H7 (cell line): Measurements from ENCODE around the gene ANO2. TPM values are rescaled to one million over a fixed set of nuclear protein-coding genes. Genes with fewer than 3 reads are reported as not detected.

Source experiments
- DNase-seq: peaks from one replicate; pipeline ENCODE4 v3.0.0; 2012
- H3K27me3 ChIP-seq: 2 replicates; pipeline ENCODE4 v1.6.0; 2011; ENCODE audit warnings: mild to moderate bottlenecking, low read length; ENCODE audit not compliant: control insufficient read depth, insufficient read depth
- H3K36me3 ChIP-seq: replicated peaks from 2 replicates; pipeline ENCODE4 v1.5.1; 2011; ENCODE audit warnings: low read length; ENCODE audit not compliant: control insufficient read depth, insufficient read depth
- H3K4me3 ChIP-seq: 2 replicates; pipeline ENCODE4 v1.5.1; 2011; ENCODE audit warnings: low read depth, mild to moderate bottlenecking, control low read depth, low read length, moderate library complexity; ENCODE audit not compliant: insufficient read depth
- total RNA-seq: library from RNA; depleted of rRNA; stranded (reverse); fragments of >200 nt; shearing (Covaris generic); gene quantifications from 2 replicates; pipeline ENCODE4 v1.2.3, GENCODE V29; 2014

ANO2 gene
- total RNA-seq, 1 experiment from 2014 or later, result 0.76 TPM

DNA sequence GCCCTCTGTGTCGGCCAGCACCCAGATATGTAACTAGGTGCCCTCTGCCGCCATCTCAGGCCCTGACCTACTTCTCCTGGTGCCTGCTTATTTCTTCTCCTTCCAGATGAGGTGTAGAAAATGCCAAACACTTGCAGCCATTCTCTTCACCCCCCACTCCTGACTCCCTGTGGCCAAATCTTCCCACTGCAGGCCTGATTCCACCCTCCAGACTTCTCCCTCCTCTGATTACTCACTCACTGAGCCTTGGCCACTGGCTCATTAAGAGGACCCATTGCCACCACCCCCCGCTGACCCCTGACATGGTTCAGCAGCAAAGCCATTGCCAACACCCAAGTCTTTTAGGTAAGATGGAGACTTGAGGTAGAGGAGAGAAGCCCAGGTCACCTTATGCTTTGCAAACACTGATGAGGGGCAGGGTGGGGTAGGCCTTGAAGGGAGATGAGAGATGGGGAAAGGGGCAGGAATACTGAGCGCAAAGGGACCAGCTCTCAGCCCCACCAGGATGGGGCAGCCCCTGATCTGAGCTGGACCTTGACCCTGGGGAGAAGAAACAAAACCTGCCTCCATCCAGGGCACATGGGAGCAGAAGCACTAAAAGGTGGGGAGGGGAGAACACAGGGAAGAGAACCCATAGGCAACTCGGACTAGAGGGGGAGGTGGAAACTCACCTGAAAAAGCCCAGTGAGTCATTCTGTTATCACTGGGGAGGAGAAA lies 25.1 kb upstream of the ANO2 start:
- no peak for DNase-seq
- Histone ChIP-seq H3K36me3 (no peaks in the 10 kb centered on the region), H3K27me3 (peaks cover 2% of the 10 kb centered on the region; the same call in 1 of the 2 replicates), H3K4me3 (no peak overlapping the region)

DNA sequence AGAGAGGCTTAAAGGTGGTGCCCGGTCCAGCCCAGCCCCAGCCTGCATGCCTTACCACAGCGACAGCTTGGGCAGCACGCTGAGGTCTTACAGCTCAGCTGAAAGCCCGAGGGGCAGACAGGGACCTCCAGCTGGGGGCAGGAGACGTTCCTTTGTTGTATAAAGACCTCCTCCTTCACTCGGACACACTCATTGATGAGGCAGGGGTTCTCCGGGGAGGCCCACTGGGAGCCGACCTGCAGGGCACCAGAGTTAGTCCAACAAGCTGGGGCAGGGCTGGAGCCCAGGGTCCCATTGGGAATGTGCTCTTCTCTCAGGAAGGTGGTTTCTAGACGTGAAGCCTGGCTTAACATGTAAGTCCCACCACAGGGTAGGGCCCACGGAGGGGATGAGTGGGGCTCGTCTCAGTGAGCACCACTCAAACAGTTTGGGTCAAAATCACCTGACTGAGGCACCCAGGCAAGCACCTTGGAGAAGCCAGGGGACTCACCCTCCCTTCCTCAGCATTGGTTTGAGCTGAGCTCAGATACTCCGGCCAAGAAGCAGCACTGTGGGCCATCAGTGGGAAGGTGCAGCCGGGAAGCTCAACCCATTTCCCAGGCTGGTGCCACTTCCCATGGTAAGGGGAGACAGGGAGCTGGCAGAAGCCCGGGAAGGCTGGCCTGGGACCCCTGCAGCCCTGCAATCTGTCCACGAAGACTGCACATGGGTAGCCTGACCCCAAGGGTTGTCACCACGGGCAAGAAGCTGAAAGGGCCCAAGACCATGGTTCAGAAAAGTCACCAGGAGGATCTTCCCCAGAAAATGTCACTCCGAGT lies 24.3 kb upstream of the ANO2 start:
- Histone ChIP-seq H3K4me3 (no peak overlapping the region), H3K27me3 (peaks cover 2% of the 10 kb centered on the region; the same call in 1 of the 2 replicates), H3K36me3 (no peaks in the 10 kb centered on the region)
- DNase-seq, result peak; percentile 54

- H3K36me3 ChIP-seq, result no peaks in the 10 kb centered on the region
- H3K4me3 ChIP-seq, result no peak overlapping the region
- peaks cover 2% of the 10 kb centered on the region; the same call in 1 of the 2 replicates for H3K27me3 ChIP-seq
- DNase-seq, result no peak
These were observed 22.8 kb upstream of the ANO2 start for GRCh38 chr12:5967645-5968415.

DNA sequence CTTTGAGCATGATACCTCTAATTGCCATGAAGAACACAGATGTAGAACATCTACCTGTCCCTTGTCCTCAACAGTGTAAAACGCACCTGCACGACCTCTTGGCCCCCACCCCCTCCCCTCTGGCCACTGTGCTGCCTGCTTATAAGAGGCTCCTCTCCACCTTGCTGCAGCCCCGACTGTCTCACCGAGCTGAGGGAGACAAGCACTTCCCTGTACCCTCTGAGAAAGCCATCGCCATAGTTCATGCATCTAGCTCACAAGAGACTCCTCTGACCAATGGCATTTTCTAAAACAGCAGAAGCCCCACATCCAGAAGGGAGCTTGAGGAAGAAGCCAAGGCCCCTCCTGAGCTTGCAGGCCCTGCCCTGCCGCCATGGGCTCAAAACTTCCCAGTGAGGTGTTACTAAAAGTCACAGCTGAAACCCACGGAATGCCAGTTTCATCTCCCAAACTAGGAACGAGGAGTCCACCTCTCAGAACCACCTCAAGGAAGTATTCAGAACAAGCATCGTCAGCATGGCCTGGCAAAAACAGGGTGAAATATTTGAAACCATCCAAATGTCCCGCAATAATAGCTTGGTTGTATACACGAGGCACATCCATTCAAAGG lies 21.5 kb upstream of the ANO2 start:
- no peak for DNase-seq
- peaks cover 2% of the 10 kb centered on the region; the same call in 1 of the 2 replicates for H3K27me3 ChIP-seq
- H3K36me3 ChIP-seq, result no peaks in the 10 kb centered on the region
- no peak overlapping the region for H3K4me3 ChIP-seq

GRCh38 chr12:5965950-5966383 lies 20.9 kb upstream of the ANO2 start:
- Histone ChIP-seq H3K36me3 (no peaks in the 10 kb centered on the region), H3K4me3 (no peak overlapping the region), H3K27me3 (peaks cover 2% of the 10 kb centered on the region; the same call in 1 of the 2 replicates)
- peak; percentile 85 for DNase-seq

DNA sequence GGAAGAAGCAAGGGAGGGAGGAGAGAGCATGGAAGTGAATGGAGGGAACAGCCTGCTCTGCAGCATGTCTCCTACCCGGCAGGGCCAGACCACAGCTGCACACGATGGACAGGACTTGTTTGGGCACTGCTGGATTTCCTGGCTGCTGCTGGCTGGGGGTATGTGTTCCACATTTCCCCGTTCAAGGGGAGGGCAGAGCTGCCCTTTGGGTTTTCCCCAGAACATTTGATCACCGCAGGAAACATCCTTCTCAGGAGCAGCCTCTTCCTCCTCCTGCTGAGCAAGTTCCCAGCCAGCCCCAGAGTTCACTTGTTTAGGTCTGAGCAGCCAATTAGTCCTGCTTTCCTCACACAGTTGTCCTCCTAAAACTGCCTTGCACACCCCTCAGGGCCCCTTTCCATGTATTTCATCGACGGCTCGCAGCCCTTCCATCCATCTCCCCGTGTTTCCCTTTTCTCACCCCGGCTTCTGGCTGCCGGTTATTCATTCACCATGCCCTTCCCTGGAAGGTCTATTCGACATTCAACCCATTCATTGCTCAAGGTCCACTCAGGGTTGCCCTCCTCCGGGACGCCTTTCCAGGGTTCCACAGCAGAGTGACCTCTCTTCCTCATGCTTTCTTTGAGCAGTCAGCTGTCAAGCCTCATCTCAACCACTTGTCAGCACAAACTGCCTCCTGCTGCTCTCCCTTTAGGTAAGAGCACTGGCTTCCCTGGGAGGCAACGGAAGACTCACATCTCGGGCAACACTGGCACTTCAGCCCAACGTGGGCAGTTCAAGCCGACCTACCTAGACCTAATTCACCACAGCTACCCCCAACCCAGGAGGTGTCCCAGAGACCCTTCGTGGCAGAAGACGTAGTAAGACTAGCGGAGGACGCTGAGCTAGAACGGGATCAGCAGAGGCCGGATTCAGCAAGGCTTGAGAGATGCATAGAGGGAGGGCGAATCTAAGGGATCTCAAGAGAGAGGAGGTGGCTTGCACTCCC lies 20.1 kb upstream of the ANO2 start:
- peak; percentile 66 for DNase-seq
- Histone ChIP-seq H3K27me3 (peaks cover 2% of the 10 kb centered on the region; the same call in 1 of the 2 replicates), H3K4me3 (no peak overlapping the region), H3K36me3 (no peaks in the 10 kb centered on the region)

DNA sequence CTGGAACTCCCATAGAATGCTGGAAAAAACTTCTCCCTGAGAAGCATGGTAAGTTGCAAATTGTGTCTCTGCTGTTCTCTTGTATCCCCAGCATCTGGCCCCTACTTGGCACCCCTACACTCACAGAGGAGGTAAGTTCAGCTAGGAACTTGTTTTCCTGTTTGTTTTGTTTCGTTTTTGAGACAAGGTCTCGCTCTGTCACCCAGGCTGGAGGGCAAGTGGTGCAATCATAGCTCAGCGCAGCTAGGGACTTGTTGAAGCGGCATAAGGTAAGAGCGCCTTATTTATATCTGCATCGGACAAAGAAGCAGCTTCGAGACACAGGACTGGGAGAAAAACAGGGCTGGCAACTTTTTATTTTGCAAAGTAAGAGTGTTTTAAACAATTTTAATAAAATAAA lies 18.5 kb upstream of the ANO2 start:
- no peak for DNase-seq
- H3K27me3 ChIP-seq, result peaks cover 2% of the 10 kb centered on the region; the same call in 1 of the 2 replicates
- no peak overlapping the region for H3K4me3 ChIP-seq
- H3K36me3 ChIP-seq, result no peaks in the 10 kb centered on the region

GRCh38 chr12:5960783-5961182 lies 15.7 kb upstream of the ANO2 start:
- H3K36me3 ChIP-seq, result no peaks in the 10 kb centered on the region
- DNase-seq, result no peak
- no peak overlapping the region for H3K4me3 ChIP-seq
- H3K27me3 ChIP-seq, result peaks cover 2% of the 10 kb centered on the region; the same call in 1 of the 2 replicates

DNA sequence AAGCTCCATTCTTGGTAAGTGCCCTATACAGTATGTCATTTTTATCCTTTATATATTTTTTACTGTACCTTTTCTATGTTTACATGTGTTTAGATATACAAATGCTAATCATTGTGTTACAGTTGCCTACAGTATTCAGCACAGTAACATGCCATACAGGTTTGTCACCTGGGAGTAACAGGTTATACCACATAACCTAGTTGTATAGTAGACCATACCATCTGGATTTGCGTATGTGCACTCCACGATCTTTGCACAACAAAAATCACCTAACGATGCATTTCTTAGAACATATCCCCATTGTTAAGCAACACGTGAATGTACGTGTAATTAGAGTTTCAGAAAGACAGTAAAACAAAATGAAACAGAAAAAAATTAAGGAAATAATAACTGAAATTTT lies 11.9 kb upstream of the ANO2 start:
- Histone ChIP-seq H3K4me3 (no peak overlapping the region), H3K36me3 (no peaks in the 10 kb centered on the region), H3K27me3 (no peaks in the 10 kb centered on the region)
- DNase-seq, result no peak

- no peaks in the 10 kb centered on the region for H3K27me3 ChIP-seq
- no peak overlapping the region for H3K4me3 ChIP-seq
- no peaks in the 10 kb centered on the region for H3K36me3 ChIP-seq
- no peak for DNase-seq
These were observed 9.6 kb upstream of the ANO2 start for GRCh38 chr12:5954661-5955060.

- no peaks in the 10 kb centered on the region for H3K27me3 ChIP-seq
- H3K4me3 ChIP-seq, result no peak overlapping the region
- no peak for DNase-seq
- H3K36me3 ChIP-seq, result no peaks in the 10 kb centered on the region
These were observed 9.0 kb upstream of the ANO2 start for GRCh38 chr12:5953835-5954586.

- H3K36me3 ChIP-seq, result no peaks in the 10 kb centered on the region
- DNase-seq, result no peak
- peaks cover 5% of the 10 kb centered on the region for H3K27me3 ChIP-seq
- H3K4me3 ChIP-seq, result no peak overlapping the region
These were observed 7.0 kb upstream of the ANO2 start for GRCh38 chr12:5952031-5952430.

GRCh38 chr12:5948696-5949095 lies 3.6 kb upstream of the ANO2 start:
- Histone ChIP-seq H3K36me3 (no peaks in the 10 kb centered on the region), H3K4me3 (no peak overlapping the region), H3K27me3 (peaks cover 28% of the 10 kb centered on the region)
- DNase-seq, result no peak
